ENCODE measurements around the gene PLAU. TPM values are rescaled to one million over a fixed set of nuclear protein-coding genes. Genes with fewer than 3 reads are reported as not detected.

PLAU gene
- polyA plus RNA-seq (2012; ENCODE audit: insufficient read depth, insufficient read length) = 4.9 TPM

DNA sequence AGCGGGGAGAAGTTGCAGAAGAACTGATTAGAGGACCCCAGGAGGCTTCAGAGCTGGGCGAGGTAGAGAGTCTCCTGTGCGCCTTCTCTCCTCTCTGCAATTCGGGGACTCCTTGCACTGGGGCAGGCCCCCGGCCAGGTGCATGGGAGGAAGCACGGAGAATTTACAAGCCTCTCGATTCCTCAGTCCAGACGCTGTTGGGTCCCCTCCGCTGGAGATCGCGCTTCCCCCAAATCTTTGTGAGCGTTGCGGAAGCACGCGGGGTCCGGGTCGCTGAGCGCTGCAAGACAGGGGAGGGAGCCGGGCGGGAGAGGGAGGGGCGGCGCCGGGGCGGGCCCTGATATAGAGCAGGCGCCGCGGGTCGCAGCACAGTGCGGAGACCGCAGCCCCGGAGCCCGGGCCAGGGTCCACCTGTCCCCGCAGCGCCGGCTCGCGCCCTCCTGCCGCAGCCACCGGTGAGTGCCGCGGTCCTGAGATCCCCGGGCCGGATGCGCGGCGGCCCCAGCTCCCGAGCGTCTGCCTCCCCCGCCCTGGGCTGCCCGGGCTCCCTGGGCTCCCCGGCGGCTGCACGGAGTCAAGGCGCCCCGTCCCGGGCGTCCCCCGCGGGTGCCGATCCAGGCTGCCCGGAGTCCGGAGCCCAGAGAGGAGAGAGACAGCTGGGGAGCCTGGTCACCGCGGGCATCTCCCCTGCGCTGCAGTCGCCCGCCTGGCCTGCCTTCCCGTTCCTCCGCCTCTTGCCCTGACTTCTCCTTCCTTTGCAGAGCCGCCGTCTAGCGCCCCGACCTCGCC is at the start of gene PLAU:
Gene PLAU, plus strand, starts transcription at position 369 of the 789 bp plus-strand sequence. CDS start 424 bp downstream, outside the sequence.
- no peak for DNase-seq (ENCODE audit: low read depth, low spot score)

DNA sequence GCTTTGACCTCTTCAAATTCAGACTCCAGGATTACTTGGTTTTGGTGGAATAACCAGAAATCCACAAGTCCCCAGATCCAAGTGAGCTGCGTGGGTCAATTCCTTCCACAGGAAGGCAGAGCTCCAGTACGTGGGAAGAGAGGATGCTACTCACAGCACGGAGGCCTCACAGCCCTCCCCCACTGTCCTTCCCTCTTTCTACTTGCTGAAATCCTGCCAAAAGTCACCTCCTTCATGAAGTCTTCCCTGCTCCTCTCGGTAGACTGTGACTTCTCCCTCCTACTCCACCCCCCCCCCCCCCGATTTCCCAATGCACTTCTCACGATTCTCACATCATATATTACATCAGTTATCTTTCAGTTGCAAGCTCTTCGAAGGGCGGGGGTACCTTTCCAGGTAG is 48.9 kb upstream of the PLAU start:
- H3K4me3 ChIP-seq (ENCODE audit: low read length) = no peak overlapping the region
- DNase-seq (ENCODE audit: low read depth, low spot score) = no peak

More for the DNA sequence above, at the start of gene PLAU:
- peak within 1 kb of the TSS; percentile 50 for H3K4me3 ChIP-seq (ENCODE audit: low read length)

DNA sequence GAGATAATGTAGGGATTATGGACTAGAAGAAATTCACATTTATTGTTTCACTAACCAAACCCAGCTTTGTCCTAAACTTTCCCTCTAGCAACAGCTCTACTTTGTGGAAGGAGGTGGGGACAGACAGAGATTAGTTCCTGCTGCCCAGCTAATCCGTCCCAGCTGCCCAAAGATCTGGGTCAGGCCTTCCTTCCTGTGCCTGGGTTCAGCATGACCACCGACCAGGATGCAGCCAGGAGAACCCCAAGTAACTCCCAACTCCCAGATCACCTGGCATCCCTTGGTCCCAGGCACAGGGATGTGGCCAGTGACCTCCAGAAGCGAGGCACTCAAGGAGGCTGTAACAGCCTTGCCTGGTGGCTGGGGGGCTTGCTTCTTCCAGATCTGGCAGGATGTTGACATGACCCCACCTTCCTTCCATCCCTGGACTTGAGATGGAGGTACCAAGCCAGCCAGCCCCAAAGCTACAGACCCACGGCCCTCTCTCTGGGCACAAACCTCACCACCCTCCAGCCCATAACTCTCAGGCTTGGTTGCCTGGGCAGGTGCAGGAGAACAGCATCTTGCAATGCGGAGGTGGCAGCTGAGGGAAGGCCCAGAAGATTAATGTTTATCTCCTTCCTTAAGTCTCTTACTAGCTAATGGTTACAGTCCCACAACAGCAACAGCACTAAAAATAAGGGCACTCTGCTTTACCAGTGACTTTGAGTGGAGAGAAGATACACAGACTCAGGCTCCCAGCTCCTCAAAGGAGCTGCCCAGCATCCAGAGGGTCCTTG is 47.7 kb upstream of the PLAU start:
- DNase-seq (ENCODE audit: low read depth, low spot score) = no peak
- no peak overlapping the region for H3K4me3 ChIP-seq (ENCODE audit: low read length)

DNA sequence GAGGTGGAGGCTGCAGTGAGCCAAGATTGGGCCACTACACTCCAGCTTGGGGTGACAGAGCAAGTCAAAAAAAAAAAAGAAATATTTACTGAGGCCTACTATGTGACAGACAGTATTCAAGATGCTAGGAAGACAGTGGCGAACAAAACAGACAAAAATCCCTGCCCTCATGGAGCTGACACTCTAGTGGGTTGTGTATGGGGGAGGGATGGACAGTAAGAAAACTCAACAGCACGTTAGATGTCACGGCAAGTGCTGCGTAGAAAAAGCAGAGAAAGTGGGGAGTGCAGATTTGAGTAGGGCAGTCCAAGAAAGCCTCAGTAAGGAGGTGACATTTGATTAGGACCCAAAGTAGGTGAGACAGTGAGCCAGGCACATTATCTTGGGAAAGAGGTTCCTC is 46.7 kb upstream of the PLAU start:
- no peak overlapping the region for H3K4me3 ChIP-seq (ENCODE audit: low read length)
- DNase-seq (ENCODE audit: low read depth, low spot score) = no peak

DNA sequence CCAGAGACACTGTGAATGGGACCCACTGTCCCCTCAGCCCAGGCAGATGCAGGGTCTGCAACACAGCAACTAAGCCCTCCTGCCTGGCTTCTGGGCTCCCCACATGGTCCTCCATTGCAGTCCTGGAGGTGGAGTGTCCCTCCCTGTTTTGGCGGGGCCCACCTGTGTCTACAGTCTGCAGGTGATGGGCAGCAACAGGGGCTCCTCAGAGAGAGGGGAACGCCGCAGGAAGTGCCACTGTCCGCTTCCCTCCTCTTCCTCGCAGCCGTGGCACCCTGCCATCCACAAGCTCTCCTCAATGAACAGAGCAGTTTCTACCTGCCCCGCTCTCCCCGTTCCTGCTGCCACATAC is 45.8 kb upstream of the PLAU start:
- peak overlapping the region; percentile 47; the same call in 1 of the 2 replicates for H3K4me3 ChIP-seq (ENCODE audit: low read length)
- no peak for DNase-seq (ENCODE audit: low read depth, low spot score)

DNA sequence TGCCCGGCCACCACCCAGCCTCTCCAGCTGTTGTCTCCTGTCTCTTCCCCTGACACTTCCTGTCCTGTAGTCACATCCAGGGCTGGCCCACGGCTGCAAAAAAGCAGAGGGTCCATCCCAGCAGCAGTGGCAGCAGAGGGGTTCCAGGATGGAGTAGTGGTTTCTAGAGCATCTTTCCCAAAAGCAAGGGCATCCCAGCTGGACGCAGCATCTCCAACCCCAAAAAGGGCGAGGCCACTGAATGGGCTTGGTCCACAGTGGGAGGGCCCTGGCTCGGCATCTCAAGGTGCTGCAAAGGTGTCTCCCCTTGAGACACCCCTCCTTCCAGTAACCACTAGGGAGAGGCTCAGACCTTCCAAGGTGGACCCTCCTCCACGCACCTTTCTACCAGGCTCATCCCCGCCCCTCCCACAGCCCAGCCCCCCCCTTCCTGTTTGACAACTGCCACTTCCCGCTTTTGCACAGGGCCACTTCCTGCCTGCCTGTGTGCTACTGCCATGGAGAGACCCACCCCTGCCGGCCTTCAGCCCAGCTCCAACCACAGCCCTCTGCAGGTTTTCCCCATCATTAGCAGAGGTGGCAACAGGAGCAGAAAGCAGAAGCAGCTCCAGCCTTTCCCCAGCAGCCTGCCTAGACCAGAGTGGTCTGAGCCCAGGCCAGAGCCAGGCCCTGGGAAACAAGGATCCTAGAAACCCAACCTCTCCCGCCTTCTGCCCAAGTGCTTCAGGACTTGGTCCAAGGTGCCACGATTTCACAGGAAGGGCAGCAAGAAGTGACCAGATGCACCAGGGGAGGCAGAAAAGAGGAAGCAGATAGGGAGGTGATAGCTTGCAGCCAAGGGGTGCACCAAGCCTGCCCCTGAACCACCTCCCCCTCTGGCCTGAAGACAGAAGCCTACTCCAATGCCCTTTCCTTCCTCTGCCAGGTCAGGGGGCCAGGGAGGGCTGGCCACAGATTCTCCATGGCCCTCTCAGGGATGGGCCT is 45.2 kb upstream of the PLAU start:
- peak overlapping the region; percentile 47 for H3K4me3 ChIP-seq (ENCODE audit: low read length)
- peak; percentile 76 for DNase-seq (ENCODE audit: low read depth, low spot score)

DNA sequence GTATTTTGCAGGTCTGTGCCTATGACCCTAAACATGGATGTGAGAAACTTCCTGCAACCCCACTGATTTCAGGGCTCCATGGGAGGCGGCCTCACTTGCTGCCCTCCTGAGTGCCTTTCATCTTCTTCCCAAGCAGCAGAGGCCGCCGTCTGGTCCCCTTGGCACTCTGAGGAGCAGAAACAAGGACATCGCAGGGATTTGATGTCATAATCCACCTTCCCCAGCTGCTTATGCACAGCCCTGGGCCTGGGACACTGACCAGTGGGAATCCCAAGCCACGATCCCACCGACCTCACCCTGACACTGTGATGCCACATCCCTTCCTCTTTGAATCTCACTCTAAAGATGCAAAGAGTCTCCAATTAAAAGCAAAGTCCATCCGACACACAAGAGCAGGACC is 44.3 kb upstream of the PLAU start:
- DNase-seq (ENCODE audit: low read depth, low spot score) = no peak
- no peak overlapping the region for H3K4me3 ChIP-seq (ENCODE audit: low read length)

DNA sequence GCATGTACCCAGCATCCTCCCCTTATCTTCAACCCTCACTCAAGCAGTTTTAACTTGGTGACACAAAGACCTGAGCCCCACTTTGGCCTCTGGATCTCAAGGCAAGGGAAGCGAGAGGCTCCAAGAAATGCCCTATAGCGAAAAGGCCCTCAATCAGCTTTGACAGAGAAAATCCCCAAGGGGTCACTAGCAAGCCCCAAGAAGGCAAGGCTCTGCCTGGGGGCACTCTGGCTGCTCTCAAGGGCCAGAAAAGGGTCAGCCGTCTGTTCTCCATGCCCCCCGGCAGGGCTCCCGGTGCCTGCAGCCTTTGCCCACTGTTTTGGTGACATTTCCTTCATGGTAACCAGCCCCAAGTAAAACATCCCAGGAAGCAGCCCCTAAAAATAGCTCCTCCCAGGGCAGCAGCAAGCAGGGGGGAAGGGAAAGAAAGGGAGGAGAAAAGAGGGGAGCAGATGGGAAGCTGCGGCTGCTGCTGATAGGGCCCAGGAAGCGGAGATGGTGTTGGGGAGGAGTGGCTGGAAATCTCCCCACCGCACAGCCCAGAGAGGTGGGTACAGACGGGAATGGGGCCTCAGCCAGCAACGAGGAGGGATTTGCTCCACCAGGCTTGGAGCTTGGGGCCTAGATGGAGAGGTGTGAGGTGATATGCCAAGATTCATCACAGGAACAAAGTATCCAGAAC is 43.7 kb upstream of the PLAU start:
- no peak overlapping the region for H3K4me3 ChIP-seq (ENCODE audit: low read length)
- no peak for DNase-seq (ENCODE audit: low read depth, low spot score)

DNA sequence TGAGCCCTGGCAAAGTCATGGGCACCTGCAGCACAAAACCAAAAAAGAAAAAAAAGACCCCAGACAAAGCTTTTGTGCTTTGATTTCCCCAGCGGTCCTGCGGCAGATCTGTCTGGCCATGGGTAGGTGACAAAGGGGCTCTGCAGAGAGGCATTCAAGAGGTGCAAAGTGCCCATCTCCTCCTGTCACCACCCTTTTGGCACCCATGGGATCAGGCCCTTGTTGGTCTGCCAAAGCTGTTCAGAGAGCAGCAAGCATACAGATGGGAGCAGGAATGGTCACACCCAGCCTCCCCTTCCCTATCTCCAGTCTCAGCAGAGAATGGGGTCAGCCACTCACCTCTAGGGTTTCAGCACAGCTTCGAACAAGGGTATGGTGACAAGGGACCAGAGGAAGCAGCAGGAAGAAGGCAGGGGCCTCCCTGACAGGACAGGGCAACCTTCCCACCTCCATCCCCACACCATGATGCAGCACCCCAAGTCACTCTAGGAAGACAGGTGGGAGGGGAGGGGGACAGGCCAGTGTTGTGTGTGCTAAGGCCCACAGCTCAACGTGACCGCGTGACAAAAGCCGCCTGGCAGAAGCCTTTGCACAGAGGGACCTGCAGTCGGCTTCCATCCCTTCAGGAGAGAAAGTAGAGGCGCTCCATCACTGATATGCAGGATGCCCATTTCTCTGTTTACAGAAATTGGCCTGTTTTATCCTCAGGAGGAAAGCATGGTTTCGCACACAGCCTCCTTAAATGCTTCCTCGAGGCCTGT is 42.9 kb upstream of the PLAU start:
- no peak overlapping the region for H3K4me3 ChIP-seq (ENCODE audit: low read length)
- DNase-seq (ENCODE audit: low read depth, low spot score) = no peak

DNA sequence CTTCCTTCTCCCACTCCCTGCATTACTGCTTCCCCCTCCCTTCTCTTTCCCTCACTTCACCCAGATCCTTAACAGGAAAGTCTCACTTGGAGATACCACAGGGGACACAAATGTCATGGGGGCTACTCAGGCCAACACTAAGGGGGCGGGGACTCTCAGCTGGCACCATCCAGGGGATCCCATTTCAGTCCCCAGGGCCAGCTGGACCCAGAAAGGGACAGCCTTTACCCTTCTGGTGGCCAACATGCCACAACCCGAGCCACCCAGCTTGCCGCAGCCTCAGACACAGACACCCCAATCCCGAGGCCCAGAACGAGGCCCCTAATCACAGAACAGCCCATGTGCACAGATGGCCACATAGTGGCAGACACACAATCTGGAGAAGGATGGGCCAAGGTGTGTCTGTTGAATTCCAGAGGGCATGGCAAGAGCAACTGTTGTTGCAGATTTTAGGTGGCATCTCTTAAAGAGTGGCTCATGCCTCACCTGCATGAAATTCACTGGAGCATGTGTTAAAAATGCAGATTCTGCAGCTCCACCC is 42.2 kb upstream of the PLAU start:
- no peak overlapping the region for H3K4me3 ChIP-seq (ENCODE audit: low read length)
- DNase-seq (ENCODE audit: low read depth, low spot score) = no peak

DNA sequence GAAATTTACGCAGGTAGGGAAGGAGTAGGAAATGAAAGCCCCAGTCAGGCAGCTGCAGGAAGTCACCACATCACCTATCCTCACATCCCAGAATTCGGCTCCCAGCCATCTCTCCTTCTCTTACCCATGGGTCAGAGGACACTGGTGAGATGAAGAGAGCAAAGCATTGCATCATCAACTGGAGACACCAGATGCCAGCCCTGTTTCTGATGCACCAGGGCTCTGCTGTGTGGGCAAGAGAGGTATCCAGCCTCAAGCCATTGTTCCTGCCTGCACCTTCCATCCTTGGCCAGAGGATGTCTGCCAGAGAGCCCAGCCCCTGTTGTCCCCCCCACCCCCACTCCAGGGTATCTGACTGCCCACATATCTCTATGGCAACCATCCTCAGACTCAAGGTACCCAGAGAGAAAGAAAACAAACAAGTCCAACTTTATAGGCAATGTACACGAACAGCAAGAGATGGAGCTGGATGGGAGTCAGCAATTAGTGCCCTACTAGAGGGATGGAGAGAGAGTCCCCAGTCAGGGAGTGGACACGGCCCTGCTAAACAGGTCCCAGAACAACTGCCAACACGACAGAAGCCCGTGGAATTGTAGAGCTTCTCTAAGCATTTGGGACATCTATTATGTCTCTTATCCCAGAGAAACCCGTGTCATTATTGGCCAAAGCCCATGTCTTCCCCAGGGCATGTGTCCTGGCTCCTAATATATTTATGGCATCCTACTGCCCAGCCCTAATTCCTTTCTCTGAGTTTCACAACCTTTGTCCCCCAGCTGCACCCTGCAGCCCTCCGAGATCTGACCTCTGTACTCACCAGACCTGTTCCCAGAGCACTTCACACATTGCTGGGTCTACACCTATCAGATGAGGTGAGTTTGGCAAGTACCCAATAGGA is 39.4 kb upstream of the PLAU start:
- no peak overlapping the region for H3K4me3 ChIP-seq (ENCODE audit: low read length)
- no peak for DNase-seq (ENCODE audit: low read depth, low spot score)

DNA sequence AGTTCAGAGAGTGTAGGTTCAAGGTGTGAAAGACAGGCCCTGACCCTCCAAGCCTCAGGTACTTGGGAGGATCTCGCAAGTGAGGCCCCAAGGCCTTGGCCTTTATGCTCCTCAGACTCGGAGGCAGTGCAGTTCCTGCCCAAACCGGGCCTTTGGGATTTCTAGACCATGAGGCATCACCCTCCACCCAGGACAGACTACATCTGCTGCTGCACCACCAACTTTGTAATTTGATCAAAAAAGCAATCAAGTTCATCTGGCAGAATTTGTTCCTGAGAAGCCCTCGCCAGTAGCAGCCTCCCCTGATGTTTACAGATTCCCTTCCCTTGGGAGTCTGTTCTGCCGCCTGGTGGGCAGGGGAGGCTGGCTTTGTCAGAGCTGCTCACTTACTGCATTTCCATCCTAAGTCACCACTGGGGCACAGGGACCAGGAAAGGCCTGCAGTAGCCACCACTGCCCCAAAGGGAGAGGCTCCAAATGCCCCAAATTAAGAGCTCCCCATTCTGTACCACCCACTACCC is 38.7 kb upstream of the PLAU start:
- no peak for DNase-seq (ENCODE audit: low read depth, low spot score)
- H3K4me3 ChIP-seq (ENCODE audit: low read length) = no peak overlapping the region

DNA sequence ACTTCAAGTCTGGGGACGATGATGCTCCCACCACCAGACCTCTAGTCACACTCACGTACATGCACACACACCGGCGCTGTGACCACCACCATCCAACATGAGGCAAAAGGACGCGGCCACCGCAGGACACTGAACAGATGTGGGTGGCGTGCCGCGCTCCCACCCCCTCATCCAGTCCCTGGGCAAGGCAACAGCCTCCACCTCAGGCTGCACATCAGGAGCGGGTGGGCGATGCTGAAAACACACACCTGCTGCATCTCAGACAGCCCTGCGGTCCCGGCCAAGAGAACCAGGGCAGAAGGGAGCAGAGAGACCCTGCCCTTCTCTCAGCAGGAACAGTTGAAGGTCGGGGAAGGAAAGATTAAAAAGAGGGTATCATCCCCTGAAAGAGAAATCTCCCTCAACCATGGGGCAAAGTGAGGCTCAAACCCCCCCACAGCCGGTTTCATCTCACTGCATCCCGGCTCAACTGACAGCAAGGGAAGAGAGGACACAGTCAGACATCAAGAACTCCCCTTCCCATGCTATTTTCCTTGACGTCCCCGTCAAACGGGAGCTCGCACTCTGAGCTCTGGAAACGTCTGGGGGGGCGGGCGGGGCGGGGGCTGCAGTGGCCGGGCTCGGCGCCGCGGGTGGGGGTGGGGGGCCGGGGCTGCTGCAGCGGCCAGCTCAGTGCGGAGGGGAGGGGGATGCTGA is 37.6 kb upstream of the PLAU start:
- peak overlapping the region; percentile 62 for H3K4me3 ChIP-seq (ENCODE audit: low read length)
- no peak for DNase-seq (ENCODE audit: low read depth, low spot score)

DNA sequence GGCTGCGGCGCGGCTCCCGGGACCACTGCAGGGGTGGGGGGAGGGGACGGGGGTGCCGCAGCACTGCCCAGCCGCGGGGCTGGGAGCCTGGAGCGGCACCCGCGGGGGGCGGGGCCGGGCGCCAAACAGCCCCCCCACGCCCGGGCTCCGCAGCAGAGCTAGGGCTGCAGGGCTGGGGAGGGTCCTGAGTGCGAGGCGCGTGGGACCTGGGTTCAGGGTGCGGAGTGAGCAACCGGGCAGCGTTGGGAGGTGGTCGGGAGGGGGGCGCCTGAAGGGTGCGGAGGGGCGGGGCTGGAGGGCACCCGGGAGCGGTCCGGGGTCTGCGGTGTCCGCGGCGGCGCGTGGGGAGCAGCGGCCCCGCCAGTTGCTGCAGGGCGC is 37.1 kb upstream of the PLAU start:
- DNase-seq (ENCODE audit: low read depth, low spot score) = no peak
- peak overlapping the region; percentile 62 for H3K4me3 ChIP-seq (ENCODE audit: low read length)

DNA sequence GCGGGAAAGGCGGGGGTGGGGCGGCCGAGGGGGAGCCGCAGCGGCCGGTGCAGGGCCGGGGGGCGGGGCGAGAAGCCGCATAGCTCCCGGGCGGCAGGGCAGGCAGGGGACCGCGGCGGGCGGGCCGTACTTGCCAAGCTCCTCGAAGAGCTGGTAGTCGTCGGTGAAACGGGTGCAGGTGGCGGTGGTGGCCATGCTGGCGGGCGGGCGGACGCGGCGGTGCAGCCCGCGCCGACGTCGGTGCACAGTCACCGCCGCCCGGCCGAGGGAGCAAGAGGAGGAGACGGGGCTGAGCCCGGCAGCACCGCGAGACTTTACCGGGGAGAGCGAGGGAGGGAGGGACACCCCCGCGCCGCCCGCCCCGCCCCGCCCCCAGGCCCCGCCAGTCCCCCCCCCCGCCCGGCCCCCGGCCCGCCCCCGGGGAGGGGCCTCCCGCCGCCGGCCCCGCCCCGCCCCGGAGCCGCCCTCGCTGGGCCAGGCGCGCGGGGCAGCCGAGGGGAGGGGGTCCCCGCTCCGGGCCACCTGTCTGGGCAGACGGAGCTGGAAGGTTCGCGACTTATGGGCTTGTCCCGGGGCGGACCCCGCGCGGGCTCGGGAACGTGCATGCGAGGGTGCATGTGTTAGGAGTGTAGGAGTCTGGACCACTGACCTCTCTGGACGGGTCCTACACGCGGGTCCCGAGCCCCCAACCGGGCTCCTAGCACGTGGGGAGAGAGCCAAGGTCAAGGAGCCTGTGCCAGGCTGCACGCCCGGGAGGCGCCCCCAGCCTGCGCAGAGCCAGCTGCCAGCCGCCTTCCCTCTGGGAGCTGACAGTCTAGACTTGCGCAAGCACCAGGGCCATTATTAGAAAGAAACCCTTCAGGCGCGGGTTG is 36.4 kb upstream of the PLAU start, which contains the start of gene CAMK2G:
Gene CAMK2G, minus strand, starts transcription at position 289 of the 872 bp plus-strand sequence. Its CDS starts 94 bp downstream, at position 195.
- DNase-seq (ENCODE audit: low read depth, low spot score) = peak; percentile 72
- H3K4me3 ChIP-seq (ENCODE audit: low read length) = peak within 1 kb of the TSS; percentile 62

Data from Jurkat, Clone E6-1 (cell line).